K562 (cell line): ENCODE data around the gene RPS6KA2.

ENCODE experiments used
- E4F1 ChIP-seq: fragments of 250-450 bp; sonication (Bioruptor Pico); IDR thresholded peaks from 2 replicates; pipeline ENCODE4 v1.5.0; 2021; ENCODE audit warnings: mild to moderate bottlenecking, borderline replicate concordance
- EHMT2 ChIP-seq: fragments of 450-650 bp; IDR thresholded peaks from 2 replicates; pipeline ENCODE4 v1.6.1; 2018; ENCODE audit warnings: antibody characterized with exemption
- GABPA ChIP-seq: fragments of 200-800 bp; sonication (Bioruptor generic); conservative IDR thresholded peaks from 2 replicates; pipeline ENCODE4 v1.6.1; 2016; ENCODE audit warnings: low read depth, missing genetic modification characterization, missing compliant biosample characterization
- MYC ChIP-seq, 2 experiments: fragments of 250-450 bp in 1 of 2; sonication (Bioruptor Pico) in 1 of 2; IDR thresholded peaks; 2 replicates each; pipeline versions ENCODE4 v1.5.1 to v1.6.1; 2012 to 2021; ENCODE audit warnings: low read depth in 2 of 2, borderline replicate concordance in 1 of 2, improper control_type of control experiment in 1 of 2, low read length in 1 of 2, mild to moderate bottlenecking in 1 of 2, moderate library complexity in 1 of 2
- NFATC3 ChIP-seq: fragments of 450-650 bp; IDR thresholded peaks from 2 replicates; pipeline ENCODE4 v1.6.1; 2017; ENCODE audit warnings: mild to moderate bottlenecking
- RNF2 ChIP-seq: sonication (generic); IDR thresholded peaks from 2 replicates; pipeline ENCODE4 v1.6.1; 2016
- SMC3 ChIP-seq: conservative IDR thresholded peaks from 2 replicates; pipeline ENCODE4 v1.6.1; 2011; ENCODE audit warnings: low read depth, low read length, improper control_type of control experiment; ENCODE audit not compliant: insufficient read depth
- UBTF ChIP-seq, 2 experiments: IDR thresholded peaks; 2 replicates each; pipeline ENCODE4 v1.6.1; 2012; ENCODE audit warnings: improper control_type of control experiment in 2 of 2, low read depth in 2 of 2, low read length in 2 of 2, borderline replicate concordance in 1 of 2
- ZNF311 ChIP-seq: fragments of 250-450 bp; sonication (Bioruptor Pico); IDR thresholded peaks from 2 replicates; pipeline ENCODE4 v1.4.0; 2020; ENCODE audit warnings: mild to moderate bottlenecking, moderate library complexity
- ZNF785 ChIP-seq: fragments of 250-450 bp; sonication (Bioruptor Pico); IDR thresholded peaks from 2 replicates; pipeline ENCODE4 v1.4.0; 2020; ENCODE audit warnings: mild to moderate bottlenecking
- TF ChIP-seq, protein P1 (sequence below): sonication (generic); formaldehyde crosslinking; IDR thresholded peaks from 2 replicates; pipeline ENCODE4 v1.8.0; 2022; ENCODE audit warnings: mild to moderate bottlenecking, missing genetic modification reagents

GRCh38 chr6:166671434-166672081, 44.5 kb upstream of the RPS6KA2 start:
- TF ChIP-seq RNF2 (no peak), MYC (IDR thresholded peaks at IDR 0.05; ENCODE audit: low read depth, low read length) (no peak), MYC (CRISPR knock-in tag; IDR thresholded peaks at IDR 0.05; ENCODE audit: borderline replicate concordance, low read depth) (no peak), NFATC3 (no peak), EHMT2 (no peak), UBTF (IDR thresholded peaks at IDR 0.05; ENCODE audit: borderline replicate concordance in 1 of 2, low read depth in 2 of 2, low read length in 2 of 2) (no peak), SMC3 (no peak), E4F1 (CRISPR knock-in tag) (no peak), ZNF785 (CRISPR knock-in tag) (no peak), ZNF311 (CRISPR knock-in tag) (no peak), GABPA (tag) (no peak)
- TF ChIP-seq, protein P1, sequence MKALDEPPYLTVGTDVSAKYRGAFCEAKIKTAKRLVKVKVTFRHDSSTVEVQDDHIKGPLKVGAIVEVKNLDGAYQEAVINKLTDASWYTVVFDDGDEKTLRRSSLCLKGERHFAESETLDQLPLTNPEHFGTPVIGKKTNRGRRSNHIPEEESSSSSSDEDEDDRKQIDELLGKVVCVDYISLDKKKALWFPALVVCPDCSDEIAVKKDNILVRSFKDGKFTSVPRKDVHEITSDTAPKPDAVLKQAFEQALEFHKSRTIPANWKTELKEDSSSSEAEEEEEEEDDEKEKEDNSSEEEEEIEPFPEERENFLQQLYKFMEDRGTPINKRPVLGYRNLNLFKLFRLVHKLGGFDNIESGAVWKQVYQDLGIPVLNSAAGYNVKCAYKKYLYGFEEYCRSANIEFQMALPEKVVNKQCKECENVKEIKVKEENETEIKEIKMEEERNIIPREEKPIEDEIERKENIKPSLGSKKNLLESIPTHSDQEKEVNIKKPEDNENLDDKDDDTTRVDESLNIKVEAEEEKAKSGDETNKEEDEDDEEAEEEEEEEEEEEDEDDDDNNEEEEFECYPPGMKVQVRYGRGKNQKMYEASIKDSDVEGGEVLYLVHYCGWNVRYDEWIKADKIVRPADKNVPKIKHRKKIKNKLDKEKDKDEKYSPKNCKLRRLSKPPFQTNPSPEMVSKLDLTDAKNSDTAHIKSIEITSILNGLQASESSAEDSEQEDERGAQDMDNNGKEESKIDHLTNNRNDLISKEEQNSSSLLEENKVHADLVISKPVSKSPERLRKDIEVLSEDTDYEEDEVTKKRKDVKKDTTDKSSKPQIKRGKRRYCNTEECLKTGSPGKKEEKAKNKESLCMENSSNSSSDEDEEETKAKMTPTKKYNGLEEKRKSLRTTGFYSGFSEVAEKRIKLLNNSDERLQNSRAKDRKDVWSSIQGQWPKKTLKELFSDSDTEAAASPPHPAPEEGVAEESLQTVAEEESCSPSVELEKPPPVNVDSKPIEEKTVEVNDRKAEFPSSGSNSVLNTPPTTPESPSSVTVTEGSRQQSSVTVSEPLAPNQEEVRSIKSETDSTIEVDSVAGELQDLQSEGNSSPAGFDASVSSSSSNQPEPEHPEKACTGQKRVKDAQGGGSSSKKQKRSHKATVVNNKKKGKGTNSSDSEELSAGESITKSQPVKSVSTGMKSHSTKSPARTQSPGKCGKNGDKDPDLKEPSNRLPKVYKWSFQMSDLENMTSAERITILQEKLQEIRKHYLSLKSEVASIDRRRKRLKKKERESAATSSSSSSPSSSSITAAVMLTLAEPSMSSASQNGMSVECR (CRISPR knock-in tag), result no peak
